ENCODE data around the gene CD6.

DNA sequence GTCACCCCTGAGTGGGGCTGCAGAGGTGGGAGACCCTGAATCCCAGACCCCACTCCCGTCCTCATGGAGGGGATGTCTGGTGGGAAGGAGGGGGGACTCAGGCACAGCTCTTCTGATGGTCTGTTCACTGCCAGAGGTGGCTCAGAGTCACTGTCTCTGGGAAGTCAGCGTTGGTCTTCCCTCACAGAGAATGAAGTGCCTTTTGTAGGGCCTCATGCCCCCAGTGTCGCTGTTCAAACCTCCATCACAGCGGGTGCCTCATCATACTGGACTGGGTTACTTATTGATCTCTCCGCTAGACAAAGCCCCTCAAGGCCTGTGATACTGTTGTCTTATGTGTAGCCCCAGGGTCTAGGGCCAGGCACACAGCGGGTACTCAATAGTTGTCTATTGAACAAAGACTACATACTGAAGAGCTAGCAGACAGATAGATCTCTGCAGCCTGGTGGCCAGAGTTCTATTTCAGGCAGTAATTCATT is 41.3 kb downstream of the CD6 start:
- TF ChIP-seq, protein P1, sequence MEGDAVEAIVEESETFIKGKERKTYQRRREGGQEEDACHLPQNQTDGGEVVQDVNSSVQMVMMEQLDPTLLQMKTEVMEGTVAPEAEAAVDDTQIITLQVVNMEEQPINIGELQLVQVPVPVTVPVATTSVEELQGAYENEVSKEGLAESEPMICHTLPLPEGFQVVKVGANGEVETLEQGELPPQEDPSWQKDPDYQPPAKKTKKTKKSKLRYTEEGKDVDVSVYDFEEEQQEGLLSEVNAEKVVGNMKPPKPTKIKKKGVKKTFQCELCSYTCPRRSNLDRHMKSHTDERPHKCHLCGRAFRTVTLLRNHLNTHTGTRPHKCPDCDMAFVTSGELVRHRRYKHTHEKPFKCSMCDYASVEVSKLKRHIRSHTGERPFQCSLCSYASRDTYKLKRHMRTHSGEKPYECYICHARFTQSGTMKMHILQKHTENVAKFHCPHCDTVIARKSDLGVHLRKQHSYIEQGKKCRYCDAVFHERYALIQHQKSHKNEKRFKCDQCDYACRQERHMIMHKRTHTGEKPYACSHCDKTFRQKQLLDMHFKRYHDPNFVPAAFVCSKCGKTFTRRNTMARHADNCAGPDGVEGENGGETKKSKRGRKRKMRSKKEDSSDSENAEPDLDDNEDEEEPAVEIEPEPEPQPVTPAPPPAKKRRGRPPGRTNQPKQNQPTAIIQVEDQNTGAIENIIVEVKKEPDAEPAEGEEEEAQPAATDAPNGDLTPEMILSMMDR (IDR thresholded peaks at IDR 0.05 in 4 of 5, conservative IDR thresholded peaks at IDR 0.05 in 1 of 5) = no peak
- no peak for TF ChIP-seq POLR2A (IDR thresholded peaks at IDR 0.05)
